ENCODE data around the gene ERVV-1. TPM values are rescaled to one million over a fixed set of nuclear protein-coding genes. Genes with fewer than 3 reads are reported as not detected.
"Not testable (repeated sequence)": the region's sequence is repeated elsewhere in the genome, so short reads cannot be mapped to it uniquely, and the experiment has no call there.

Gene ERVV-1
- total RNA-seq, 4 donors from 2014 or later = not detected

DNA sequence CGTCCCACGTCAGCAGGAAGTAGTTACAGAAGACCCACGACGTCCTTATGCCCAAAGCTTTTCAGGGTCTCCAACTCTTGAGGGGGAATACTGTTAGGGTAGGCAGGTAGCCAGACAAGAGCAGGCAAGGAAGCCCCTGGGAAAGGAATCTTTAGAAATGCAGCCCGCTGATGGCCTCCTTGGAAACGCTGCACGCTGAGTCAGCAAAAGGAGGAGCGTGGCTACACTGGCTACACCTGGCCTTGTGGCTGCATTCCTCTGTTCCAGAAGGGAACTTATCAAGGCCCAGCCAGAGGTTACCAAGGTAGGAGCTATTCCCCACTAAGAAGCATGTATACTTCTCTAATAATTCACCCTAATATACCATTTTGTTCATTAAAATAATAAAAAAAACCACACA lies 2.0 kb downstream of the ERVV-1 start:
- TF ChIP-seq POLR2A (IDR thresholded peaks at IDR 0.05) (no peak), POLR2AphosphoS5 (IDR thresholded peaks at IDR 0.05) (no peak), EP300 (IDR thresholded peaks at IDR 0.05) (no peak)
- TF ChIP-seq, protein P1, sequence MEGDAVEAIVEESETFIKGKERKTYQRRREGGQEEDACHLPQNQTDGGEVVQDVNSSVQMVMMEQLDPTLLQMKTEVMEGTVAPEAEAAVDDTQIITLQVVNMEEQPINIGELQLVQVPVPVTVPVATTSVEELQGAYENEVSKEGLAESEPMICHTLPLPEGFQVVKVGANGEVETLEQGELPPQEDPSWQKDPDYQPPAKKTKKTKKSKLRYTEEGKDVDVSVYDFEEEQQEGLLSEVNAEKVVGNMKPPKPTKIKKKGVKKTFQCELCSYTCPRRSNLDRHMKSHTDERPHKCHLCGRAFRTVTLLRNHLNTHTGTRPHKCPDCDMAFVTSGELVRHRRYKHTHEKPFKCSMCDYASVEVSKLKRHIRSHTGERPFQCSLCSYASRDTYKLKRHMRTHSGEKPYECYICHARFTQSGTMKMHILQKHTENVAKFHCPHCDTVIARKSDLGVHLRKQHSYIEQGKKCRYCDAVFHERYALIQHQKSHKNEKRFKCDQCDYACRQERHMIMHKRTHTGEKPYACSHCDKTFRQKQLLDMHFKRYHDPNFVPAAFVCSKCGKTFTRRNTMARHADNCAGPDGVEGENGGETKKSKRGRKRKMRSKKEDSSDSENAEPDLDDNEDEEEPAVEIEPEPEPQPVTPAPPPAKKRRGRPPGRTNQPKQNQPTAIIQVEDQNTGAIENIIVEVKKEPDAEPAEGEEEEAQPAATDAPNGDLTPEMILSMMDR (IDR thresholded peaks at IDR 0.05) = no peak
- 60 to 80% methylated on average over 1 to 2 of the region's 8 CpGs for WGBS, 2 donors (ENCODE audit: low coverage in 1 of 2)
- ATAC-seq = no peak
- H3K36me3 ChIP-seq = no peaks in the 10 kb centered on the region
- no peak overlapping the region for H3K4me3 ChIP-seq
- H3K4me1 ChIP-seq = no peaks in the 10 kb centered on the region
- H3K27me3 ChIP-seq = peaks cover 2% of the 10 kb centered on the region
- H3K27ac ChIP-seq = no peak overlapping the region
- H3K9me3 ChIP-seq = peaks cover 0 to 27% (median 0%) of the 10 kb centered on the region in 3 donors

DNA sequence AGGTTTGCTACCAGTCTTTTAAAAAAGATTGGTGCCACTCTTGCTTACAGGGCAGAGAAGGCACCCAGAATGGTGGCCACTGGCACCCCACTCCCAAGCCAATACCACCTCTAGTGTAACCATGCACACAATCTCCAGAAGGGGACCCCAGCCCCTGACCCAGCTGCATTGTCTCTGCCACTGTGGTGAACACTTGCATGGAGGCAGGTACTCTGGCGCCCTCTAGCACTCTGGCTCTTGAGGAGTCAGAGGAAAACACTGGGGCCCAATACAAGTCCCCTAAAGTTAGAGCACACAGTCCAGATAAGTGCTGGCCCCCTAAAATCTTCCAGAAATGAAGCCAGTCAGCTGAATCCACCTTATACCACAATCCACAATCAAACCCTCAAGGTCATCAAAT lies 6.0 kb downstream of the ERVV-1 start:
- H3K27ac ChIP-seq = no peak overlapping the region

DNA sequence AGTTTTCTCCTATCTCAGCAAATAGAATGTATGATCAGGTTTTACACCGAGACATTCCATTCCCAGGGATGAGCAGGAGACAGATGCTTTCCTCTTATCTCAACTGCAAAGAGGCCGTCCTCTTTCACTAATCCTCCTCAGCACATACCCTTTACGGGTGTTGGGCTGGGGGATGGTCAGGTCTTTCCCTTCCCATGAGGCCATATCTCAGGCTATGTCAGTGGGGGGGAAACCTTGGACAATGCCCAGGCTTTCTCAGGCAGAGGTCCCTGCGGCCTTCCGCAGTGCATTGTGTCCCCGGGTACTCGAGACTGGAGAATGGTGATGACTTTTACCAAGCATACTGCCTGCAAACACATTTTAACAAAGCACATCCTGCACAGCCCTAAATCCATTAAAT lies 14.6 kb downstream of the ERVV-1 start:
- not testable (repeated sequence) for H3K4me3 ChIP-seq, H3K4me1 ChIP-seq, H3K9me3 ChIP-seq, H3K36me3 ChIP-seq, H3K27ac ChIP-seq, ATAC-seq
- peaks cover 33% of the 10 kb centered on the region for H3K27me3 ChIP-seq
- 28 to 36% methylated on average over 4 to 5 of the region's 7 CpGs for WGBS, 2 donors (ENCODE audit: low coverage in 1 of 2)

More for the DNA sequence above, 6.0 kb downstream of the ERVV-1 start:
- peaks cover 9% of the 10 kb centered on the region for H3K27me3 ChIP-seq
- H3K4me3 ChIP-seq = no peak overlapping the region
- peaks cover 0 to 36% (median 0%) of the 10 kb centered on the region in 3 donors for H3K9me3 ChIP-seq
- 0% methylated on average over 1 of the region's 1 CpG; no CpG with 5 or more reads in 1 of the 2 donors for WGBS, 2 donors (ENCODE audit: low coverage in 1 of 2)
- TF ChIP-seq, protein P1 (IDR thresholded peaks at IDR 0.05) = no peak
- H3K36me3 ChIP-seq = no peaks in the 10 kb centered on the region
- no peaks in the 10 kb centered on the region for H3K4me1 ChIP-seq
- ATAC-seq = no peak

GRCh38 chr19:53034054-53034453 lies 20.3 kb downstream of the ERVV-1 start:
- Histone ChIP-seq H3K27ac (no peak overlapping the region), H3K36me3 (no peaks in the 10 kb centered on the region), H3K4me1 (no peaks in the 10 kb centered on the region), H3K4me3 (no peak overlapping the region), H3K9me3 (peaks cover 0 to 49% (median 0%) of the 10 kb centered on the region in 3 donors), H3K27me3 (peaks cover 62% of the 10 kb centered on the region)
- no peak for TF ChIP-seq EP300 (IDR thresholded peaks at IDR 0.05)
- TF ChIP-seq, protein P1 (IDR thresholded peaks at IDR 0.05) = no peak
- TF ChIP-seq POLR2AphosphoS5 (IDR thresholded peaks at IDR 0.05) = no peak
- no peak for TF ChIP-seq POLR2A (IDR thresholded peaks at IDR 0.05)
- WGBS, 2 donors (ENCODE audit: low coverage in 1 of 2) = 80 to 92% methylated on average over 2 of the region's 2 CpGs
- no peak for ATAC-seq

DNA sequence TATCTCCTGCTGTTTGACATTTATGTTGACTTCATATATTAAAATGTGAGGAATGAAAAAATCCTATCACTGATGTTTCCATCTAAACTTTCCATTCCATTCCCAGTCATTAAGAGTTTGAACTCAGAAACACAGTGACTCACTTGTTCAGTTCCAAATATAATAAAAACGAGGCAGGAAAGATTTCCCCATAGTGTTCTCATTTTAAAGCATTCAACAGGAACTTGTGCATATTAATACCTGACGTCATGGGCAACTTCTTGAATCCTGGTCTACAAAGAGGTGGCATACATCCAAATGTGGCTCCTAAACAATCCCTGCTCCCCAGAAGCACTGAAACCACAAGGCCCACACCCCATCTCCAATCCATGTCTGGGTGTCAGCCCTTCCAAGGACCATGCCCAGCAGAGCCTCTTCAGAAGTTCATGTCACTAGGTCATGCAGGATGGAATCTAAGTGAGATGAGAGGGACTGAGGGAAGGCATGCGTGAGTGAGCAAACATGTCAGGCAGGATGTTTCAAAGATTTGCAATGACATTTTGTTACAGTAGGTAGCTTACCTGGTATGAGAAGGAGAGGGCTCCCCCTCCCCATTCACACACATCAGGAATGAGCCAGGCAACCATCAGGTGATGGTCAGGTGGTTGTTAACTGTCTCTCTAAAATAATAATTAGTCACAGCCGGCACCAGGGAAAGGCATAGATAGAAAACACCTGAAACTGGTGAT lies 21.4 kb downstream of the ERVV-1 start:
- TF ChIP-seq EP300 (IDR thresholded peaks at IDR 0.05) = no peak
- TF ChIP-seq POLR2AphosphoS5 (IDR thresholded peaks at IDR 0.05) = no peak
- no peak for TF ChIP-seq POLR2A (IDR thresholded peaks at IDR 0.05)
- TF ChIP-seq, protein P1 (IDR thresholded peaks at IDR 0.05) = no peak
- peaks cover 0 to 54% (median 0%) of the 10 kb centered on the region in 3 donors for H3K9me3 ChIP-seq
- H3K27ac ChIP-seq = no peak overlapping the region
- no peak overlapping the region for H3K4me3 ChIP-seq
- no peak for ATAC-seq
- H3K36me3 ChIP-seq = no peaks in the 10 kb centered on the region
- 71 to 73% methylated on average over 4 of the region's 4 CpGs for WGBS, 2 donors (ENCODE audit: low coverage in 1 of 2)
- H3K4me1 ChIP-seq = no peaks in the 10 kb centered on the region
- H3K27me3 ChIP-seq = peaks cover 63% of the 10 kb centered on the region

All from gastroesophageal sphincter (tissue), 4 donors.